Measurements from ENCODE around the gene NANOS1.

NANOS1 gene

GRCh38 chr10:119029613-119030420 lies at the start of gene NANOS1:
NANOS1 (plus strand) TSS chr10:119029714; CDS start chr10:119029802, 88 bp downstream.
- DNase-seq: no peak

GRCh38 chr10:118980135-118980865 lies 49.2 kb upstream of the NANOS1 start:
- DNase-seq: no peak

GRCh38 chr10:118980870-118981269 lies 48.6 kb upstream of the NANOS1 start:
- no peak for DNase-seq

- no peak for DNase-seq
These were observed 47.6 kb upstream of the NANOS1 start for GRCh38 chr10:118981946-118982345.

- DNase-seq: no peak
These were observed 47.1 kb upstream of the NANOS1 start for GRCh38 chr10:118982366-118982765.

- DNase-seq: no peak
These were observed 46.3 kb upstream of the NANOS1 start for GRCh38 chr10:118983263-118983662.

- no peak for DNase-seq
These were observed 43.9 kb upstream of the NANOS1 start for GRCh38 chr10:118985576-118985975.

GRCh38 chr10:118986815-118987790 lies 42.4 kb upstream of the NANOS1 start:
- DNase-seq: no peak

GRCh38 chr10:118990326-118990725 lies 39.2 kb upstream of the NANOS1 start:
- no peak for DNase-seq

GRCh38 chr10:118992496-118992895 lies 37.0 kb upstream of the NANOS1 start:
- DNase-seq: no peak

- DNase-seq: no peak
These were observed 36.3 kb upstream of the NANOS1 start for GRCh38 chr10:118993214-118993613.

GRCh38 chr10:118994321-118994720 lies 35.2 kb upstream of the NANOS1 start:
- DNase-seq: no peak

GRCh38 chr10:118995739-118996138 lies 33.8 kb upstream of the NANOS1 start:
- DNase-seq: no peak

GRCh38 chr10:118997379-118997778 lies 32.1 kb upstream of the NANOS1 start:
- DNase-seq: no peak

- no peak for DNase-seq
These were observed 31.3 kb upstream of the NANOS1 start for GRCh38 chr10:118998183-118998582.

- no peak for DNase-seq
These were observed 27.6 kb upstream of the NANOS1 start for GRCh38 chr10:119001717-119002500.

GRCh38 chr10:119003572-119004289 lies 25.8 kb upstream of the NANOS1 start:
- no peak for DNase-seq

GRCh38 chr10:119005362-119006043 lies 24.0 kb upstream of the NANOS1 start:
- DNase-seq: no peak

- DNase-seq: no peak
These were observed 22.9 kb upstream of the NANOS1 start for GRCh38 chr10:119006451-119007210.

GRCh38 chr10:119007211-119007574 lies 22.3 kb upstream of the NANOS1 start:
- DNase-seq: no peak

Measured in NCI-H1694 (cell line).